ENCODE measurements around the gene COL15A1. TPM values are rescaled to one million over a fixed set of nuclear protein-coding genes. Genes with fewer than 3 reads are reported as not detected.

Gene COL15A1
- total and polyA plus RNA-seq, 2 of the 8 experiments (the other 6 are each of a cell fraction or from before 2014, with no cell fraction given), result 0.12 to 0.15 TPM

DNA sequence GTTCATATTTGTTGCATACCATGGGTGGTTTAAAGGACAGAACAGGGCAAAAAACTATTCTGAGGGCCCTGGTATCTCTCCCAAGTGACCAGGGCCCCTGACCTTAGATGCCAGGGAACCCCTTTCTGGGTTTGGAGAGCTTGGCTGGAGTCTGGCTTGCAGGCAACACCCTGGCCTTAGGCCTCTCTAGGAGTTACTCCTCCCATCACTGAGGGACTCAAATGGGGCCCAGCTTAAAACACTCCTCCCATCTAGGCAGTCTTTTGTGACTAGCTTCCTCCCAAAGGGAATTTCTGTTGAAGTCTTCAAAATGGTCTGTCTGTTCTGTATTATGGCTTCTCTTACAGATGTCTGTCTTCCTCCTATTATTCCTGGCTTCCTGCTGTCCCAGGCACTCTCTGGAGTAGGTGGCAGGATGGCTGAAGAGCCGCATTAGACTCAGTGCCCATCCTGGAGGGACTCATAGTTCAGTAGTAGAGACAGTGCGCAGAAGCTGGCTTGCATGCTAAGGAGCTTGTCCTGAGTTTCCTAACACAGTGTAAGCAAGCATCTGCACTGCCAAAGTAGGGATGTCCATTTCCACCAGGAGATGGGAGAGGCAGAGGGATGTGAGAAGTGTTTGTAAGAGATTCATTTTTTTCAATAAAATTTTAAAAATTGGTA is 10.0 kb downstream of the COL15A1 start (continued):
- TF ChIP-seq MAFK (IDR thresholded peaks at IDR 0.05; ENCODE audit: low read depth, low read length), result no peak
- no peak for TF ChIP-seq NANOG (IDR thresholded peaks at IDR 0.05; ENCODE audit: insufficient read depth, low read depth, low read length, poor library complexity, severe bottlenecking)
- no peak for TF ChIP-seq RFX5 (IDR thresholded peaks at IDR 0.05; ENCODE audit: borderline replicate concordance, low read depth, low read length)

Measured in H1 (cell line).